T follicular helper cell (primary cell): ENCODE results near the gene RSPH9.
"Not testable (repeated sequence)": the region's sequence is repeated elsewhere in the genome, so short reads cannot be mapped to it uniquely, and the experiment has no call there.

Experiments
- DNase-seq: peaks from one replicate; pipeline ENCODE4 v3.0.0-alpha.2; 2020; ENCODE audit warnings: low read depth

The RSPH9 gene

DNA sequence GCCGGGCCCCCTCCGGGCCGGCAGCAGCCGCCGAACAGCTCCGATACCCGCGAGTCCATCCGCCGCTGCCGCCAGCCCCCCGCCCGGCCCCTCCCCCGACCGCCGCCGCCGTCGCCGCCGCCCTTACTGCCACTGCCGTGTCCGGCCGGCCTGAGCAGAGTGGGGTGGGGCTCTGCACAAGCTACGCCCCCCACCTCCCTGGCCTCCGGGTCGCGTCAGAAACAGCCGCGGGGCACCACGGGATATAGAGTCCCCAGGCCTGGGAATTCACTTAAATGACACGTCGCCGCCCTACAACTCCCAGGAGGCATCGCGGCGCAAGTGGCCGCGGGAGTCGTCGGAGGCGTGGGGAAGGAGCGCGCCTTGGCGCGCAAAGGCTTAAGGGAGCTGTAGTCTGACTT, 15.7 kb upstream of the RSPH9 start, which contains the start of gene GTPBP2:
GTPBP2 (minus strand) TSS at position 161 of the 401 bp plus-strand sequence; CDS start at position 59, 102 bp downstream.
- DNase-seq: peak; percentile 94

DNA sequence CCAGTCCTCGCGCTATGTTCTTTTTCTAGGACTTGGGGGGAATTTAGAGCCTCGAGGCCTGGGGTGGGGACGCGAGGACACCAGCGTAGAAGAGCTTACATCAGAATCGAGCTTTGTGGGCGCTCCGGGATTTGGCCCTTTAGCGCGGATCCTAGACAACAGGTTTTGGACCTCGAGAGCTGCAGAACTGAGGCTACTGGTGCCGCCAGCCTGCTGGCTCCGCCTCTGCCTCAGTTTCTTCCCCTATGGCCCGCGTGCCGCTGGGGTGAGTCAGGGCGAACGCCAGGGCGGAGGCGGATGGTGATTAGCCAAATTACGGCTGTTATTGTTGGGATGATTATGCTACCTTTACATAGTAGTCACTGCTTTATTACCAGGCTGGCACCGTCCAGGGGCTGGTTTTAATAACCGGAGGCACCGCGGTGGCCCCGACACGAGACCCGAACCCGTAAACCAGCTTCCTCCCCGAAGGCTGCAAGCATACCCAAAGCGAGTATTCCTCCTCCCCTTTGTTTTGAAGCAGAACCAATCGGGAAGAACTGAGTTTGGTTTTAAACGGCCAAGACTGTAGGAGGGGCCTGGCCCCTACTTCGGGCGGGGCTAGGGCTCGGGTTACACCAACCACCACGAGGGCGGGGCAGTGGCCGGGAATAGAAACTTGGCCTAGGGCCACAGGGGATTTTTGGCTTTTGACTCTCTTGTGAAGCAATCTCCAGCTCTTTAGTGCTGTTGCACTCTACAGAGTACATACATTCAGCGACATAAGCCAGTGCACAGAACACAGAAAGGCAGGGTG, 15.1 kb upstream of the RSPH9 start:
- peak; percentile 75 for DNase-seq

DNA sequence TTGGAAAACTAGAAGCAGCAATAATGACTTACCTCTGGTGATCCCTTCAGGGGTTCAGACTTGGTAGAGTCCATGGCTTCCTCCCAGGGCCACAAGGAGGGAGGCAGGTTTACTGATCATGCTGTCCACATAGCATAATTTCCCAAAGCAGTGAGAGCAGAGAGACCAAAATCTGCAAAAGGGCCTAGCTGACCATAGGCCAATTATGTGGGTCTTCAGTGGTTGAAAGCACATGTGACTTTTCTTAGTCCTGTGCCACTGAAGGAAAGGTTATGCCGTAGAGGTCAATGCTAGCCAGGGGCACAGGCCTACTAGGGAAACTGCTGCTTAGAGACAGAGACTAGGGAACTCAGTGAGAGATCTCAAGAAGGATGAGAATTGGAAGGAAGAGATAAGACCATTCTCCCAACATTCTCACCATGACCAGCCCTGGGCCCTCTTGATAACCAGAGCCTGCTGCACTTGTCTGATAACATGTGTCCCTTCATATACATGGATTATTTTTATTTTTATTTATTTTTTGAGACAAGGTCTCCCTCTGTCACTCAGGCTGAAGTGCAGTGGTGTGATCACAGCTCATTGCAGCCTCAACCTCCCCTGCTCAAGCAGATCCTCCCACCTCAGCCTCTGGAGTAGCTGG, 13.7 kb upstream of the RSPH9 start:
- no peak for DNase-seq

DNA sequence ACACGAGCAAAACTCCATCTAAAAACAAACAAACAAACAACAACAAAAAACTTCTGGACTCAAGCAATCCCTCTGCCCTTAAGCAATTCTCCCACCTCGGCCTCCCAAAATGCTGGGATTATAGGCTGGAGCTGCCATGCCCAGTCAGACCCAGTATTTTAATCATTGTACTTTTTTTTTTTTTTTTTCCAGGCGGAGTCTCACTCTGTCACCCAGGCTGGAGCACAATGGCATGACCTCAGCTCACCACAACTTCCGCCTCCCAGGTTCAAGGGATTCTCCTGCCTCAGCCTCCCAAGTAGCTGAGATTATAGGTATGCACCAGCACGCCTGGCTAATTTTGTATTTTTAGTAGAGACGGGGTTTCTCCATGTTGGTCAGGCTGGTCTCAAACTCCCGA, 11.8 kb upstream of the RSPH9 start:
- DNase-seq: not testable (repeated sequence)

DNA sequence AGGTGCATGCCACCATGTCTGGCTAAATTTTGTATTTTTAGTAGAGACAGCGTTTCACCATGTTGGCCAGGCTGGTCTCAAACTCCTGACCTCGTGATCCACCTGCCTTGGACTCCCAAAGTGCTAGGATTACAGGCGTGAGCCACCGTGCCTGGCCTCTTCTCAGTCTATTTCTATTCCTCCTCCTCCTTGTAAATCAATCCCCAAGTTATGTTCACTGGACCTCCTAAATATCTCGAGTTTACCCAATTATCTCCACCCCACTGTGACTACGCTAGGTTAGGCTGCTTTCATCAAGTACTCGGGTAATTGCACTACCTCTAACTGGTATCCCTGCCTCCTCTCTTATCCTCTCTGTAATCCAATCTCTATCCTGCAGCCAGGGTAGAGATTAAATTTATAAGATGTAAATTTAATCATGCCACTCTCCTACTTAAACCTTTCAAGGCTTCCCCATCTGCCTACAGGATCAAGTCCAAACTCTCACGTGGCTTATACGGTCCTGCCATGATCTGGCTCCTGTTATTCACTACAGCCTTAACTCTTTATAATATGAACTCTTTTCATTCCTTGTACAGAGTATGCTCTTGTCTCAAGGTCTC, 10.0 kb upstream of the RSPH9 start:
- no peak for DNase-seq

DNA sequence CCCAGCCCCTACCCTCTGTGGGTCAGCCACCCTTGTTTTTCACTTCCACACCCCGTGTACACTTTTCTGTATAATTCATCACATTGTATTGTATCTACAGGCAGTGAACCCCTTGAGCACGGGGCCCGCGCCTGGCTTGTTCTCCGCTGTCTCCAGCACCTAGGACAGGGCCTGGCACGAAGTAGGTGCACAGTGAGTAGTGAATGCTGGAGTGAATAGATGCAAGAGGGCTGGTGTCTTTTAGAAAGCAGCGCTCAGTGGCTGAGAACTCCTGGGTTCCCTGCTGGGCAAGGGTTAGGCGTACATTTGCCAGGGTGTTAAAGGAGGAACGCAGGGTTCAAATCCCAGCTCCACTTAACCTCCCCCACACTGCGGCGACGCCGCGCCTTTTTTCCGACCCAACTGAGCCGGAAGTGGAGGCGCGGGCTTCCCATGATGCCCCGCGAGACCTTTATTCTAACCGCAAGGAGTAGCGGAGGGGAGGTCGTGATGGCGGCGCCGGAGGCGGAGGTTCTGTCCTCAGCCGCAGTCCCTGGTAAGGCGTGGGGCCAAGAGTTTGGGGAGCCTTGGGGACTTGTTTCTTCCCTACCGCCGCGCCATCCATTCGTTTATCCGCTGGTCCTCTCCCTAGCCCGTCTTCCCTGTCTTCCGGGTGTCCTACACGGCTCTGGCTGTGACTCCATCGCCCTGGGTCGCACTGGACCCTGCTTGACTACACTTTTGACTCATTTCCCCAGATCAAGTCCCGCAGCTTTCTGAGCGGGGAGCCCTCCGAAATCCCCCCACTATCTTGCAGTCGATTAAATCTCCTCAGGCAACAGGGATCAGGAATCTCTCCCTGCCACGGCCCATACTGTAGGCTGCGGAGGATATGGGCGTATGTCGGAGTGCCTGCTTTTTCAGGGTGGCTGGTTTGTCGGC, 9.2 kb upstream of the RSPH9 start, which contains the start of gene MAD2L1BP:
MAD2L1BP (plus strand) TSS at position 454 of the 921 bp plus-strand sequence; CDS start at position 490, 36 bp downstream.
- peak; percentile 79 for DNase-seq

DNA sequence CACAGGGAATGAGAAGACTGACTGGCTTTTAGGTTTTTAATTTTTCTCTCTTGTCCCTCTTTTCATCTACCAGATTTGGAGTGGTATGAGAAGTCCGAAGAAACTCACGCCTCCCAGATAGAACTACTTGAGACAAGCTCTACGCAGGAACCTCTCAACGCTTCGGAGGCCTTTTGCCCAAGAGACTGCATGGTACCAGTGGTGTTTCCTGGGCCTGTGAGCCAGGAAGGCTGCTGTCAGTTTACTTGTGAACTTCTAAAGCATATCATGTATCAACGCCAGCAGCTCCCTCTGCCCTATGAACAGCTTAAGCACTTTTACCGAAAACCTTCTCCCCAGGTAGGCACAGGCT, 8.6 kb upstream of the RSPH9 start:
- DNase-seq: no peak

DNA sequence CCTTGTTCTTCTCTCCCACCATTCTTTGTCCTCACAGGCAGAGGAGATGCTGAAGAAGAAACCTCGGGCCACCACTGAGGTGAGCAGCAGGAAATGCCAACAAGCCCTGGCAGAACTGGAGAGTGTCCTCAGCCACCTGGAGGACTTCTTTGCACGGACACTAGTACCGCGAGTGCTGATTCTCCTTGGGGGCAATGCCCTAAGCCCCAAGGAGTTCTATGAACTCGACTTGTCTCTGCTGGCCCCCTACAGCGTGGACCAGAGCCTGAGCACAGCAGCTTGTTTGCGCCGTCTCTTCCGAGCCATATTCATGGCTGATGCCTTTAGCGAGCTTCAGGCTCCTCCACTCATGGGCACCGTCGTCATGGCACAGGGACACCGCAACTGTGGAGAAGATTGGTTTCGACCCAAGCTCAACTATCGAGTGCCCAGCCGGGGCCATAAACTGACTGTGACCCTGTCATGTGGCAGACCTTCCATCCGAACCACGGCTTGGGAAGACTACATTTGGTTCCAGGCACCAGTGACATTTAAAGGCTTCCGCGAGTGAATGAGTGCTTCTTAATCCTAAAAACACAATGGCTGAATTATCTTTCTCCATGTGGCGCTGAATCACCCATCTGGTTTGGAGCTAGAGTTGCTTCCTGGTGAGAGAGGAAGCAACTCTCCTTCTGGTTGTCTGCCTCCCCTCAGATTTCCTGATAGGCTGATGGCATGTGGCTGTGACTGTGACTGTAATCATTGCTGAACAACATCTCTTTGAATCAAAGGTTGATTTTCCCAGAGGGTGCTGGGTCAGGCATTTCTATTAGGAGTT, 4.6 kb upstream of the RSPH9 start:
- no peak for DNase-seq

DNA sequence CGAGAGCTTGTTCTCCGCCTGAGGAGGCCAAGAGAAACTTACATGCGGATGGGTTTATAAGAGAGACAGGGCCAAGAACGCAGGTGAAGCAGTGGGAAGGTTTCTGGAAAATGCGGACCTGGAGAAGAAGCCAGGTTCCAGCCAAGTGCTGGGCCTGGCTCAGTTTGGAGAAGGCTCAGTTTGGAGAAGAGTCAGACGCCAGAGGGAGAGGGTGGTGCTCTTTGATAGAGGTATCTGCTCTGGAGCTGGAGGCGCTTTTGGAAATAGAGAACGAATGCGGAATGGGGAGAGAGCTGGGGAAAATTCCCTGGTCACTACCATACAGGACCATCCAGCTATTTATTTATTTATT, 753 bp downstream of the RSPH9 start:
- DNase-seq: no peak

DNA sequence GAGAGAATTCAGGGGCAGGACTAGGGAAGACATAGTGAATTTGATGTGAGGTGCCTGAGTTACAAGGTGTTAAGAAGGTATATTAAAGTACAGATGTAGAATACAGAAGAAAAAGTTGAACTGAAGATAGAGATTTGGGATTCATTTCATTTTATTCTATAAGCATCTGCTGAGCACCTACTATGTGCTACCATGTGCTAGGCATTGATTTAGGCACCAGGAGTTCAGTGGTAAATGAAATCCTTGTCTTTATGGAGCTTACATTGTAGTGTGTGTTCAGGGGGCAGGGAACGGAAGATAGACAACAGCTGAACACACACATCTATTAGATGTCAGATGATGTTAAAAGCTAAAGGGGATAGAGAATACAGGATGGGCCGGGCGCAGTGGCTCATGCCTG, 2.8 kb downstream of the RSPH9 start:
- no peak for DNase-seq

DNA sequence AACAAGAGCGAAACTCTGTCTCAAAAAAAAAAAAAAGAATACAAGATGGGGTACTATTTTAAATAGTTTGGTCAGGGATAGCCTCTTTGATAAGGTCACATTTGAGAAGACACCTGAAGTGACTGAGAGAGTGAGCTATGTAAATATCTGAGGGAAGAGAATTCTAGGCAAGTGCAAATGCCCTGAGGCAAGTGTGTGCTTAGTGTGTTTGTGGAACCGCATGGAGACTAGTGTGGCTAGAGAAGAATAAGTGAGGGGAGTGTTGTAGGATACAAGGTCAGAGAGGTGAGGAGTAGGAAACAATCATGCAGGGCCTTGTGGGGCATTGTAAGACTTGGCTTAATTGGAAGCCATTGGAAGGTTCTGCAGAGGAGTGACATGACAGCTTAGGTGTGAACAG, 3.4 kb downstream of the RSPH9 start:
- DNase-seq: no peak

DNA sequence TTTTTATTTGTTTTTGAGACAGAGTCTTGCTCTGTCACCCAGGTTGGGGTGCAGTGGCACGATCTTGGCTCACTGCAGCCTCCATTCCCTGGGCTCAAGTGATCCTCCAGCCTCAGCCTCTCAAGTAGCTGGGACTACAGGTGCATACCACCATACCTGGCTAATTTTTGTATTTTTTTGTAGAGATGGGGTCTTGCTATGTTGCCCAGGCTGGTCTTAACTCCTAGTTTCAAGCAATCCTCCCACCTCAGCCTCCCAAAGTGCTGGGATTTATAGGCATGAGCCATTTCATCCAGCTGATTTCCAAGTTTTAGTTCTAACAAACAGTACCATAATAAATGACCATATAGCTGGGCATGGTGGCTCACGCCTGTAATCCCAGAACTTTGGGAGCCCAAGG, 8.0 kb downstream of the RSPH9 start:
- DNase-seq: not testable (repeated sequence)

DNA sequence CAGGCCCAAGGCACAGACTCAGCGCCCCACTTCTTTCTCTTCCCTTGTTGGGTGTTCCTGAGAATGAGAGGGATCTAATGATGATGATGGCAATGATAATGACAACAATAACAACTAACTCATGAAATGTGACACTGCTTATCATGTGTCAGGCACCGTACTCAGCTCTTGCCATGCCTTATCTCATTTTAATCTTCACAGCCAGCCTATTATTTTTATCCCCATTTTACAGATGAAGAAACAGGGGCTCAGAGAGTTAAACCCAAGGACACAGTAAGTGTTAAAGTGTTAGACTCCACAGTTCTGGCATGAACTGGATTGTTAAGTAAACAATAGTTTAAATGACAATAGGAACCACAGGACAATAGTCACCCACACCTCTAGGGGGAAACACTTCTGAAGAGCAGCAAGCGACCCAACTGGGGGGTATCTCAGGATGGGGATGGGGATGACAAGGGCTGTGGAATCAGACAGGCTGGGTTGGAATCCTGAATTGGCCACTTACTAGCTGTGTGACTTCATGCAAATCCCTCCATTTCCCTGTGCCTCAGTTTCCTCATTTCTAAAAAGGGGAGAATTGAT, 12.5 kb downstream of the RSPH9 start:
- DNase-seq: no peak

DNA sequence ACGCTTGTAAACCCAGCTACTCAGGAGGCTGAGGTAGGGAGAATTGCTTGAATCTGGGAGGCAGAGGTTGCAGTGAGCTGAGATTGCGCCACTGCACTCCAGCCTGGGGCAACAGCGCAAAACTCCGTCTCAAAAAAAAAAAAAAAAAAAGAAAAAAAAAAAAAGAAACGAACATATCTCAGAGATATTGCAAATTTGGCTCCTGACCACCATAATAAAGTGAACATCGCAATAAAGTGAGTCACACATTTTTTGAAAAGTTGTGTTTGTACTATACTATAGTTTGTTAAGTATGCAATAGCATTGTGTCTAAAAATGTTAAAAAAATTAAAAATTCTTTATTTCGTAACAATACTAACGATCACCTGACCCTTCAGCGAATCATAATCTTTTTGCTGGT, 13.3 kb downstream of the RSPH9 start:
- no peak for DNase-seq

DNA sequence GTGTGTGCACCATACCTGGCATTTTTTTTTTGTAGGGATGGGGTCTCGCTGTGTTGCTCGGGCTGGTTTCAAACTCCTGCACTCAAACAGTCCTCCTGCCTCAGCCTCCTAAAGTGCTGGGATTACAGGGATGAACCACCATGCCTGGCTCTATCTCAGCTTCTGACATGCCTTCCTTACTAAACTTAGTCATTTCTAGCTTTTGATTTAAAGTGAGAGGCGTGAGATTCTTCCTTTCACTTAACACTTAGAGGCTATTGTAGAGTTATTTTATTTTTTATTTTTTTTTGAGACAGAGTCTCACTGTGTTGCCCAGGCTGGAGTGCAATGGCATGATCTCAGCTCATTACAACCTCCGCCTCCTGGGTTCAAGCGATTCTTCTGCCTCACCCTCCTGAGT, 18.1 kb downstream of the RSPH9 start:
- DNase-seq: not testable (repeated sequence)

DNA sequence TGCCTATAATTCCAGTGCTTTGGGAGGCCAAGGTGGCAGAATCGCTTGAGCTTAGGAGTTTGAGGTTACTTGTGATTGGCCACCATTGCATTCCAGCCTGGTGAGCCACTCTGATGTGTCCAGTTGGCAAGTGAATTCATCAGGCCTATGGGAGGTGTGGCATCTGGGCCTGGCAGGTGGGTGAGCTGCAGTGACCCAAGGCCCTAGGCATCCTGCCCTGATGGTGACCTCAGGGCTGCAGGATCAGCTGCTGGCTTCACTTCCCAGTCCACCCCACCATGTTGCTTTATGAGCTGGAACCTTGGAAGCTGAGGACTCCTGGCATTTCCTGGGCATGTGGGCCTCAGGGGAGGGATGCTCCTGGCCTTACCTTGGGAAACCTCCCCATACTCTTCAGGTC, 20.5 kb downstream of the RSPH9 start:
- DNase-seq: no peak

DNA sequence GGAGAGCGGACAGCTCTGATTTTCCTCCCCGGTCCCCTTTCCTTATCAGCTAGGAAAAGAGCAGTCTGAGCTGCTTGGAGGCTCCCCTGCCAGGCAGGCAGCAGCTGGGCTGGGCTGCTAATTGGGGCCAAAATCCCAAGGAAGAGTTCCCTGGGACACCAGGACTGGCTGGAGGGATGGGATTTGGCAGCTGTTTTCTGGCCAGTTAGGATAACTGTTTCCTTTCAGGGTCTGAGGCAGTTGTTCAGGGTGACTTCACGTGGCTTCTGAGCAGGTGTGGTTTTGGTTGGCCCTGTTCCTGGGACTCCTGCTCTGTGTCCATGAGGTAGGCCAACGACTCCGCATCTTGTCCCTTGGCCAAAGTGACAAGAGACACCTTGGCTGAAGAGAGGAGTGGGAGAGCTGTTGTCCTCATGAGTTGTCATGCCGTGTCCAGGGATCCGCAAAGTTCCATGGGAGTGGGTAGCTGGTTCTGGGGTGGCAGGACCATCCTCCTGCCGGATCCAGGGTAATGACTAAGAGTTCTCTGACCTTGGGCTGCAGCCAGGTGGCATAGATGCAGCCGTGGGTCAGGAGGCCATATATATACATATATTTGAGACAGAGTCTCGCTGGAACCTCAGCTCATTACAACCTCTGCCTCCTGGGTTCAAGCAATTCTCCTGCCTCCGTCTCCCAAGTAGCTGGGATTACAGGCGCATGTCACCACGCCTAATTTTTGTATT, 21.5 kb downstream of the RSPH9 start:
- no peak for DNase-seq

DNA sequence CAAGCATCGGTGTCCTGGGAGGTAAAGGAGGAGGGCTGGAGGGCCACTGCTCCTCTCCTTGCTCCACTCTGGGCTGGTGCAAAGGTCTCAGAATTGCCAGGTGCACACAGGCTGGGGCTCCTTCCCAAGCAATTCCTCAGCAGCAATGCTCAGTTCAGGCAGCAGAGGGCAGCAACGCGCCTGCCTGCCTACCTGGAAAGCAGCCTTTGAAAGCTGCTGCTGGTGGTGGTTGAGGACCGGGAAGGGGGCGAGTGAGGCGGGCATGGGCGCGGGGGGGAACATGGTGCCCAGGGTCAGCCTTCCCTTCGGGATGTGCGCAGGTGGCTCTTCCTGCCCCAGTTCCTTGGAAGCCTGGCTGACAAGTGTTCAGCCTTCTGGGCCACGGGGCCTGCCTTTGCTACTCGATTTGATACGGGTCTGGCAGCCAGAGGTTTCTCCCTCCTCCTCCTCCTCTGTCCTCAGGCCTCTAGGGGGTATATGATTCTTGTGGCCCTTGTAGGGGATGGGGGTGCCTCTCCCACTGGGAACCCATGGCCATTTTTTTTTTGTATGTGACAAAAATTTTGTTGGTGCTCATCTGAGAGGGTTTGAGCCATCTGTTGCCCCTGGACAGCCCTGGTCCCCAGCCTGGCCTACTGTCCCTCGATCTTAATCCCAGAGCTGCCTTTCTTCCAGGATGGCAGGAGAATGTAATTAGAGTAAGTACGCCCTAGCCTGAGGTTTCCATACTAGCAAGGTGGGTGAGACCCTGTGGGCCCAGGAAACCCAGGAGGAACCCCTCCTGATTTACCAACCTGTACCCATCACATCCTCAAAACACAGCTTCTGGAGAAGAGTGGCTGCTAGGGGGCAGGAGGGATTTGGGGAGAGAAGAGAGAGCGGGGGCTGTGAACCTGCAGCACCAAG, 22.7 kb downstream of the RSPH9 start:
- DNase-seq: peak; percentile 73
